Measurements from ENCODE around the gene BRICD5.

BRICD5 gene

GRCh38 chr16:2183671-2184070 lies 27.0 kb downstream of the BRICD5 start:
- in situ Hi-C loops (cut with HindIII; ENCODE audit: low sequenced_read_pairs) = no loop called here

GRCh38 chr16:2181952-2182351 lies 28.7 kb downstream of the BRICD5 start:
- in situ Hi-C loops (cut with HindIII; ENCODE audit: low sequenced_read_pairs) = no loop called here

GRCh38 chr16:2180962-2181923 lies 29.4 kb downstream of the BRICD5 start:
- in situ Hi-C loops (cut with HindIII; ENCODE audit: low sequenced_read_pairs) = no loop called here

- in situ Hi-C loops (cut with HindIII; ENCODE audit: low sequenced_read_pairs) = no loop called here
Measured at GRCh38 chr16:2180461-2180860, 30.2 kb downstream of the BRICD5 start.

GRCh38 chr16:2179576-2179975 lies 31.1 kb downstream of the BRICD5 start:
- in situ Hi-C loops (cut with HindIII; ENCODE audit: low sequenced_read_pairs) = no loop called here

GRCh38 chr16:2179107-2179501 lies 31.6 kb downstream of the BRICD5 start:
- in situ Hi-C loops (cut with HindIII; ENCODE audit: low sequenced_read_pairs) = no loop called here

GRCh38 chr16:2178321-2179106 lies 32.1 kb downstream of the BRICD5 start:
- in situ Hi-C loops (cut with HindIII; ENCODE audit: low sequenced_read_pairs) = no loop called here

- in situ Hi-C loops (cut with HindIII; ENCODE audit: low sequenced_read_pairs) = no loop called here
Measured at GRCh38 chr16:2177561-2177960, 33.1 kb downstream of the BRICD5 start.

- in situ Hi-C loops (cut with HindIII; ENCODE audit: low sequenced_read_pairs) = no loop called here
Measured at GRCh38 chr16:2177101-2177500, 33.6 kb downstream of the BRICD5 start.

GRCh38 chr16:2176047-2176446 lies 34.6 kb downstream of the BRICD5 start:
- in situ Hi-C loops (cut with HindIII; ENCODE audit: low sequenced_read_pairs) = no loop called here

- in situ Hi-C loops (cut with HindIII; ENCODE audit: low sequenced_read_pairs) = no loop called here
Measured at GRCh38 chr16:2175454-2175853, 35.2 kb downstream of the BRICD5 start.

GRCh38 chr16:2174396-2175131 lies 36.1 kb downstream of the BRICD5 start:
- in situ Hi-C loops (cut with HindIII; ENCODE audit: low sequenced_read_pairs) = no loop called here

GRCh38 chr16:2173916-2174315 lies 36.7 kb downstream of the BRICD5 start:
- in situ Hi-C loops (cut with HindIII; ENCODE audit: low sequenced_read_pairs) = no loop called here

- in situ Hi-C loops (cut with HindIII; ENCODE audit: low sequenced_read_pairs) = no loop called here
Measured at GRCh38 chr16:2173366-2173765, 37.3 kb downstream of the BRICD5 start.

- in situ Hi-C loops (cut with HindIII; ENCODE audit: low sequenced_read_pairs) = no loop called here
Measured at GRCh38 chr16:2172688-2173335, 37.9 kb downstream of the BRICD5 start.

GRCh38 chr16:2171601-2172178 lies 39.0 kb downstream of the BRICD5 start:
- in situ Hi-C loops (cut with HindIII; ENCODE audit: low sequenced_read_pairs) = no loop called here

GRCh38 chr16:2170587-2171435 lies 39.9 kb downstream of the BRICD5 start:
- in situ Hi-C loops (cut with HindIII; ENCODE audit: low sequenced_read_pairs) = no loop called here

- in situ Hi-C loops (cut with HindIII; ENCODE audit: low sequenced_read_pairs) = no loop called here
Measured at GRCh38 chr16:2170080-2170479, 40.6 kb downstream of the BRICD5 start.

GRCh38 chr16:2167068-2167638 lies 43.5 kb downstream of the BRICD5 start:
- in situ Hi-C loops (cut with HindIII; ENCODE audit: low sequenced_read_pairs) = no loop called here

Data from DLD1 (cell line).